SIG-M5 treated with dmso at 0.1 percent for 504 hours (cell line): Measurements from ENCODE around the gene CDKAL1.
"Not testable (repeated sequence)": the region's sequence is repeated elsewhere in the genome, so short reads cannot be mapped to it uniquely, and the experiment has no call there.

ENCODE experiments used
- DNase-seq: peaks from one replicate; lab custom pipeline; 2025; ENCODE audit not compliant: unreplicated experiment; lab: John Stamatoyannopoulos, UW

Gene CDKAL1

DNA sequence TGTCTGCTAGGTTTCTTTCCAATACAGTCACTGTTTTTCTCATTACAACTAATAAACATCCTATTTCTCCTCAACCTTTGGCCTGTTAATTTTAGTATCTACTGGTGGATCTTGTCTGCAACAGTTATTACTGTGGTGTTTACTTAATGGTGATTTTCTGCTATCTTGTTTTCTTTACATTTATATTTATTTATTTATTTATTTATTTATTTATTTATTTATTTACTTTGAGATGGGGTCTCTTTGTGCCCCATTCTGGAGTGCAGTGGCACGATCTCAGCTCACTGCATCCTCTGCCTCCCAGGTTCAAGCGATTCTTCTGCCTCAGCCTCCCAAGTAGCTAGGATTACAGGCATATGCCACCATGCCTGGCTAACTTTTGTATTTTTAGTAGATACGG lies 15.1 kb downstream of the CDKAL1 start:
- DNase-seq, result not testable (repeated sequence)

DNA sequence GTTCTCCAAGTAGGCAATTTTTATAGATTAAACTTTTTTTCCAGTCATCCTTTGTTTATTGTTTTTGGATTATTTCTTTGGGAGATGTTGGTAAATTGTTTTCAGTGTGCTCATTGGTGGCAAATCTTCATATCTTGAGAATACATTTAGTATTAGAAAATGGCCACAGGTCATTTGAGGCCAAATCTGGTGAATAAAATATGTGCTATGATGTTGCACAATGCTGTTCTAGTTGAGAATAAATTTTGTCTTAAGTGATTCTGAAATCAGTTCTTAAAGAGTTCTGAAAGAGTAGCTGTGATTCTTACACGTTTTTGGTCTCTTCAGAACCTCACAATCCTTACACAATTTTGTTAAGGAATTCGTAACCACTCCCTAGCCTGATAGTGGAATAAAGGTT lies 20.1 kb downstream of the CDKAL1 start:
- DNase-seq, result no peak

DNA sequence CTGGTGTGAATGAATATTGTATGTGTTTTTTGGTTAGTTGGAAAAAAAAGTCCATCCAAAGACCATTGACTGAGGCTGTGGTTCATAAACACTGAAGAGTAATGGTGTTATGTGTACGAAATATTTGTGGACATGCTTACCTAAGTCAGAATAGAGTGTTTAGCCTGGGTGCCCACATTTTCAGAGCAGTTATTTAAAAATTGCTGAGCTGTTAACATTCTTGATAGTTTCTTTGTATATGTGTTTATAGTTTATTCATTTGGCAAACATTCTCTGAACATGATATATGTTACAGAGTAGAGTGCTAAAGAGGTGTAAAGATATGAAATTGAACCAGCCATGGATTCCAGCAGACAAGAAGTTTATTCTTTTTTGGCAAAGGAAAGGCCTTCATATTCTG lies 20.6 kb downstream of the CDKAL1 start:
- DNase-seq, result no peak

DNA sequence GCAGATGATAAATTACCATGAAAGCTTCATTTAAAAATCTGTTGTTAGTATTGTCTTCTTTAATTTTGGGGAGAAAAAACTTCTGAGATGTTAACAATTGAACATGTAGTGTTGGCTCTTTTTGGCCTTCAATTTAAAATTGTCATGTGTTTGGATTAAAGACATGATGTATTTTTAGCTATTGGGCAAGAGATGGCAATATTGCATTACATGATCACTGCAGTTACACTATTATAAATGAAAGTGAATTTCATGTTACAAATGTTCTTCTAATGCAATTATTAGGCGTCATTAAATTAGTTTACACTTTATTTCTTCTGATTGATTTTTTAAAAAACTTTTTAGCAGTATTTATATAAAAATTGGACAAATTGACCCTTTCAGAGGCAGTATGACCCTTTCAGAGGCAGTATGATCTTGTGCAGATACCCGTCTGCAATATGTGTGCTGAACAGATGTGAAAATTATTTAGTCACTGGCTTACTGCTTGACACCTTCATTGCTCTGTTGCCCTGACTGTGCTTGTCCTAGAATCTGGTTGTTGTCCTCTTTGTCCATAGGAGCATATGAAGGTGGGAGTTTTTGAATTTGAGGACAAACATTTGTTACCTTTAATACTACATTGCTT lies 25.8 kb downstream of the CDKAL1 start:
- DNase-seq, result no peak

DNA sequence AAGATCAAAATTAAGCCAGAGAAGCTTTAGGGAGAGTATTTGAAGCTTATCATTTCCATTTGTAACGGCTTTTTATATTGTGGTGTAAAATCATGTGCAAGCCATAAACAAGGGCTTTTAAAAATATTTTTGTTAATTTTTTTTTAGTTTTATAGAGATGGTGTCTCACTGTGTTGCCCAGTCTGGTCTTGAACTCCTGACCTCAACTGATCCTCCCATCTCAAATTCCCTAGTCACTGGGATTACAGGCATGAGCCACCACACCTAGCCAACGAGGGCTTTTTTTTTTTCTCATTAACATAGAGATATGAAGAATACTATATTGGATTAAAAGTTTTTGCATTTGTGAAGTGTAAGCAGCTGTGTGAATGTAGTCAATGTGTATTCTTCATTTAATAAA lies 29.1 kb downstream of the CDKAL1 start:
- no peak for DNase-seq

DNA sequence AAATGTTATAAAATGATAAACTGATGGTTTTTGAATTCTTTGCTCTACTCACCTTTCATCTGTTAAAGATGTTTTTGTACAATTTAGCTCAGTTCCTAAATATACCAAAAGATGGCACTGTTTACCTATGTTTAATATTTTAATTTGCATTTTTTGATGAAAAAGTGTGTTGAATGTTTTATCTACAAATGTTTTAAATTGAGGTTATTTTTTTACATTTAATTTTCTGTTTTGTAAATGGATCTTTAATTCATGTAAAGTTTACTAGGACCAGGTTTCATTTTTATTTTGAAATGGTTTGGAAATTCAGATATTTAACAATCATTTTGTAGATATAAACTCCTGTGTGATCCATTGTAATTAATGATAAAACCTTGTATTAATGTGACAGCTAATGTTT lies 30.0 kb downstream of the CDKAL1 start:
- peak; percentile 12 for DNase-seq

DNA sequence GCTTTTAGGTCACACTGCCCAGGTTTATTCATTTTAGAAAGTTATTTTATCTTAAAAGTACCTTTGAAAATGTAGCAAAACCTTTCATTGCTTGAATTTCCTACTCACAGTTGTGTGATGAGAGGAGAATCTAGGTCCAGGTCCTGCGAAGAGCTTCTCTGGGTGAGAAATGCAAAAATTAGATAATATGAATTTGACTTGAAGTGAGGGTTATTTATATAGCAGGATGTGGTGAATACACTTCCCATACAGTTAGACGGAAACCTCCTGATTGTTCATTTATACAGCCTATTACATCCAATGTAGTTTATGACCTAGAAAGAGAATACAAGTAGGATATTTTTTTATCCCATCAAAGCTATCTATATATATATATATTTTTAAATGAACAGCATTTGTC lies 30.5 kb downstream of the CDKAL1 start:
- DNase-seq, result peak; percentile 59

DNA sequence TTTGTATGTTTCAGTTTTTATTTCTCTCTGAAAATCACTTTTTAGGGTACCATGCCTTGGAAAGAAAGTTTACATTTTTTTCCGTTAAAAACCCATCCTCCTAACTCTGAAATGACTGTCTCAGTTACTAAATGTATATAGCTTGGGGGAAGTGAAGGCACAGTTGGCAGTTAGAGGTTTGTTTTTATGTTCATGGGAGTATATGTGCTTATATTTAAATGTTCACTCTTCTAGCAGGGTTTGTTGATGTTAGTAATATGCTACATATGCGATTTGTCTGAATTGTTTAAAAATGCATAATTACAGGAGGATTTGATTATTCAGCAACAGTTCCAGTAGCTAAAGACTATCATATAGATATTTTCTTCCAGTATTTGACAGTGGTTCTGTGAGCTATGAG lies 31.1 kb downstream of the CDKAL1 start:
- peak; percentile 53 for DNase-seq

DNA sequence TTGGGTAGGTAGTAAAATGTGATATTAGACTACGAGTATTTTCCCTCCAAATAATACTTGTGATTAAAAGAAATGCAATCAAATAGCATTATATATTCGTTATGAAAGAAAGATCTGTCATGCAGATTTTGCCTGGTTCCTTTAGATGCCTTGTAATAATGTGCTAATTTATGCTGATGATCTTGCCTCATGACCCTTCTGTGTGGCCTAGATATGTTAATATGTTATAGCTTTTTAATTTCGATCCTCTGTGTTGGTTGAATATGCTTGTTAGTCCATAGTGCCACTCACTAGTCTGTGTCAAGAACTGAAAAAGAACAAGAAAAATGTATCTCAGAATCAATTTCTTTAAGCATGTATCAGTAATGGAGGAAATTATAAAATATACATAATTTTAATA lies 31.9 kb downstream of the CDKAL1 start:
- no peak for DNase-seq

DNA sequence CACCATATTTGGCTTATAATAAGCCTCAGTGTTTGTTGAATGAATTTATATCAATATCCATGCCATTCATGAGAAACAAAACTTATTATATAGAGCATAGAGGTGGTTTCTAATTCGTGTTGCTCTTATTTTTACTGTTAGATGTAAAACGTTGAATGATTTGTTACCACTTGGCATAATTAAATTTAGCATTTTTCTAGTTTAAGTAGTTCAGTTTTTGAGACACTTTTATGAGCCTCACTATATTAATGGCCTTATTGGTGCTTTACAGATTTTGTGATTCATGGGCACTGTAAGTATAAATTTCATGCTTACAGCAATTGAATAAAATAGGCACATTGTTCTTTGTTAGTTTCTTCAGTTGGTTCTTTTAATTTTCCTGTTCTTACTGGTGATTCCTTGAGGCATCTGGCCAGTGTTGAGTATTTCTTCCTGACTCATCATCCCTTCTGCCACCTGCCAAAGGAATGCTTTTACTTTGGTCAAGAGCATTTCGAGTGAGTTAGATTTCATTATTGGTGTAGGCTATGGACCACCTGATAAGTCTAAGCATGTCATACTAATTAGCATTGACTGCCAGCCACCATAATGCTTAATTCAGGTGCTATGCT lies 34.8 kb downstream of the CDKAL1 start:
- no peak for DNase-seq

DNA sequence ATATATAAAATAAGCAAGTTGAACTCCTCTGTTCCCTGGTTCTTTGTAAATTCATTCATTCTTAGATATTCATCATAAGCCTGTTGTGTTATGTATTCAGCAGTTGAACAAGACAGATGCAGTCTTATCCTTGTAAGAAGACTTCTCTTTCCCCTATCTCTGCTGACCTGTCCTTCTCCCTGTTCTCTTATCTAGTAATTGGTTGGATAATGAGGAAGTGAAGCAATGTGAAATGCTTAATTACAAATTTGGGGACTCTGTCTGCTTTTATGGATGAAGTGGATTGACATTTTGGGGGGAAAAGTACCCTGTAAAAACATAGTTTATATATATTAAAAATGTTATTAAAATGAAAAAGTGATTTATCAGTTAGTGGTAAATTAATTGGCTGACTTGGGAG lies 37.0 kb downstream of the CDKAL1 start:
- no peak for DNase-seq

DNA sequence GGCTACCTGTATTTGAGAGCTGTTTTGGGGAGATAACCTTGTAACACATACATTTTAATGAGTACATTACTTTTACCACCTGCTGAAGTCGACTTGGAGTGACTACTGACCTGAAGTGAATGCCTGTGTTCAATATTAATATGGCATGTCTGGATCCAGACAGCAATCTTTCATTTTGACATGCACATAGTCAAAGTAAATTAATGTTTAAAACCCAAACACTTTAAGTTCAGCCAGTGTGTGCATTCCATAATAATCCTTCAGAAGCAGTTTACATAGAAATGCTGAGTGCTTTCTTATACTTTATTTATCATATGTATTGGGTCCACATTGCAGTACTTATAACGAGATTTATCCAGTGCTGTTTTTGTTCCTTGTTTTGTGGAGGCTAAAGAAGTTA lies 38.0 kb downstream of the CDKAL1 start:
- DNase-seq, result no peak

DNA sequence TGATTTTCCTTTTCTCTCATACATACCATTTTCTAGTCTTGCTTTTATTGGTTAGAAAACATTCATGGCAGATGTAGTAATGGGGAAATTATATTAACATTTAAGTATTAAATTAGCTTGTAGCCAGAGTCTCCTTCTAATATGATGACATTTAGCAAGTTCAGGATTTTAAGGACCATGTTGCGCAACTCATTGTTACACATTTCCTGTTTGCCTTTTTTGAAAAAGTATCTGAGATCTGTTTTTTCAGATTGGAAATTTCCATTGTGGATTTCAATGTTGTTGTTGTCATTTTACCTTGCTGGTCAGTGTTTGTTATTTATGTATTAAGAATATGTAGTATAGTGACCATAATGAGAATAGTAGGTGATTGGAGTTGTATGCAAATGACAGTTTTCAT lies 38.7 kb downstream of the CDKAL1 start:
- peak; percentile 35 for DNase-seq

DNA sequence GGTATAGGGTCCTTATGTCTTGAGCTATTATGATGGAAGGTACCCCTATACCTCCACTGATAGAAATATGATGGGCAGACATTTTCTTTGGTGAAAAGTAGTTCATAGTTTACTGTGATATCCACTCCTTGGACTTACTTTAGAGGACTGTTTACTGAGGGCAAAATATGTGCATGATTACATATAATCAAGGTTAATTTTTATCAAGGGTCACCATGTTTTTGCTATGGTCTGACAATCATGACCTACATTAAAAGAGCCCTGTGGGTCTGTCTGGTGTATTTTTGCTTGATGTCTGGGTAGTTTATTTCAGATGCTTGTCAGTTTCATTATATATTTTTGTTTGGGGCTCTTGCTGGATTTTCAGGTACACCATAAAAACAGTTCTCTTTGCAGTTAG lies 40.1 kb downstream of the CDKAL1 start:
- DNase-seq, result no peak

DNA sequence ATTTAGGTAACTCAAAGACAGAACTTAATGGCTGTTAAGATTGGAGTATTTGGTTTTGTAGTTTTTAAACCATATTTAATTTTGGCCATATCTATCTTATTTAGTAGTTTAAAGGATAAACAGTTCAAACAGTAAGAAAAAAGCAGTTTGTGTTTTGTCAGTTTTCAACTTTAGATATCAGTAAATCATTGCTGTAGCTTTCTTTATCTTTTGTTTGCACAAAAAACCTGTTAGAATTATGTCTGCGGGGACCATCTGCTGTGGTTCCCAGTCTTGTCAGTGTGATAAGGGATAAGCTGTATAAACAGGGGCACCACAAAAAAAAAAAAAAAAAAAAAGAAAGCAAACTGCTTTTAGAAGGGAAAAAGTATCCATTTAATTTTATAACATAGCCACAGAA lies 40.9 kb downstream of the CDKAL1 start:
- DNase-seq, result no peak

DNA sequence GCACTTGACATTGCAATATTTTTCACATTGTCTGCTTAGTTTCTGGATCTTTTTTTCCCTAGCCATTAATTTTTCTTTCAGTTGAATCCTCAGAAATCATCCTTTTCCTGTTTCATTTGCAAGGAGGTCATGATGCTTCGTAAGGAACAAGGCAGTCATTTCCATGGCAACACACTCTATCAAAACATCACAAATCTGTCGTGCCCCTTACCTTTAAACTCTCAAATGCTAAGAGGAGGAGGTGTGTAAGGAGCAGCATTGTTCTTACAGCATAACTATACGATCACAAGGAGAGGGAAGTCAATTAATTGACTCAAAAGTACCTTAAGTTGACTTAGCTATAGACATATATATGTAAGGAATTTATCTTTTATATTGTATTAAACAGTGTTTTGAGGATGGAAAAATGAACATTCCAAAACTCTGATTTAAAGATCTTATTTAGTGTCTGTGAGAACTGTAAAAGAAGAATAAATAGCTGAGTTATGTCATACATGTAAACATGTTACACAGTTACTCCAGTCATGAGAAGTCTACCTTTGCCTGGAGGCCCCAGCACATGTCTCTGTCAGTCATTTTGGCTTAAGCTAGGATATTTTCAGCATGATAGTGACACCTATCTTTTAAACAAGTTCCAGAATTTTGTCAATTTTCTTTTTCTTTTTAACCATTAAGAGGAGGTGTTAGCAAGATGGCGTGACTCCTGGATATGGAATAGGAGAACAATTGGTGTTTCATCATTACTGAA lies 41.6 kb downstream of the CDKAL1 start:
- DNase-seq, result no peak

DNA sequence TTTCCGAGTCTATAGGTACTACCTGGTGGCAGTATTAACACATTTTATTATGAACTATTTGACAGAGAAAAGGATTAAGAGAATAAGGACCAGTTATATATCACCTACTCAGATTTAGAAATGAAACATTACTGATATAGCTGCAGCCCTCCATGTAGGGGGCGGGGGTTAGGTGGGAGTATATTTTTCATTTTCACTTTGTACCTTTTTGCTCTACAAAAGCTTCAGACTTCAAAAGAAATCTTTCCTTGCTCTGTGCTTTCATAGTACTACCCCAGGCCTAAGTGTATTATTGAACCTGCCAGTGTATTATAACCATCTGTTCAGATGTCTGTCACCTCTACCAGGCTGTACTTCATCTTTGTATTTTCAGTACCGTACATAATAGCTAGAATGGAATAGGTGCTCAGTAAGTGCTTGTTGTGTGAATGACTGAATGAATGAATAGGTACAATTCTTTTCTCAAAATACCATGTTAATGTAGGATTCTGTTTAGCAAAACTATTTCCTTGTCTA lies 43.0 kb downstream of the CDKAL1 start:
- no peak for DNase-seq

DNA sequence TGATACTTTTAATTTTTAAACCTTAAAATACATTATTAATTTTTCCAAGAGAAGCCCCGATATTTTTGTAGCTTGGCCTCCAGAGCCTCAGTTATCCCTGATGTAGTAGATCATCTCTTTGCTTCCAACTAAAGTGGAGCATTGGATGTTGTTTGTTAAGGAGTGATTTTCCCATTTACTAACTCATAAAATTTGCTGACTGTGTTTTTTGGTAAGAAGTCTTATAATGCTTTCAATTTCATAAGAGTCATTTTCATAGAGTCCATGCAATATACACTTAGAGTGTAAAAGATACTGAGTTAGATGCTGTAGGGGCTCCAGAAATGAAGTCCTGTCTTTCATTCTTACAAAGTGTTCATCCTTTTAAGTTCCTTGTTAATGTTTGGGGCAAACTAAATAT lies 46.8 kb downstream of the CDKAL1 start:
- no peak for DNase-seq

DNA sequence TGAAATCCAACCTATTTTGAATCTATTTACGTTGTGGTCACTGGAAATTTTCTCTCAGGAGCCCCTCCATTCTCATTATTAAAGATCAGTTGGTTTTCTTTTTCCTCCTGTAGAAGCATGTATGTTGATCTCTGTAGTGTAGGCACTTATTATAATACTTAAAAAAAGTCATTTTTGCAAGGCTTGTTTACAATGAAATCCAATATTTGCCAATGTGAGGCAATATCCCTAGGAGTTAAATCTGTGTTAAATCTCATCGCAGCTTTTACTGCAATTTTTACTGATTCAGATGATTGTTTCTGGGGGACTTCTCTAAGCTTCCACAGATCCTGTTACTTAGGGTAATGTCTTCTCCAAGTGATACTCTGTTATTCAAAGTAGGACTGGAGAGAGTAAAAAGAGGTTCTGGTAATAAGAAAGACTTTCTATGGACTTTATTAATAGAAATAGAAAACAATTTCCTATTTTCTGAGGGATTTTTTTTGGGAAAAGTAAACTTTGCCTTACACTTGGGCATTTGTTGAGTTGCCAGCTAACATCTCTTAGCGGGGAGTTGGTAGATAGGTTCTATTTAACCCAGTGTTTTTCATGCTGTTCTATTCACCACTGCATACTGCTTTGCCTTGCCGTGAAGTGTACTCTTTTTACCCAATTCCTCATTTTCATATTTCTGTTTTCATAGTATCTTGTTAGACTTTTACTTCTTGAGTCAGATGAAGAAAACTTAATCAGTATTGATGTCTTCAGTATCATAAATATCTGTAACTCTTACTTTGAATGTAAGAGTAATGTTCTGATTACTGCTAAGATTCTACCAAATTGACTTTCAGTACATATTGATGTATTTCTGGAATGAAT lies 48.6 kb downstream of the CDKAL1 start:
- no peak for DNase-seq

DNA sequence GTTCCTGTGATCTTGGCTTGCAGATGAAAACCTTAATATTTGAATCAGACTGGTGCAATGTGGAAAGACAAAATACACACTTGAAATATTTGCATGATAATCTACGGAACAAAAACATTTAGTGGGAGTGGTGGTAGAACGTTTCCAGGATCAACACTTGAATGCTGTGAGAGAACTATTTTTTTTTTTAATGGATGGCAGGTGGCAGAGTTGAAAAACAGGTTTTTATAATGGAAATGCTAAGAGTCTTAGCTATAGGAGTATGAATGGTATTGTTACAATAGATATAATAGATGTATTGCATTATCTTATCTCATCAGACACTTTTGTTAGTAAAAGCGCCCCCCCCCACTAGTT lies 49.2 kb downstream of the CDKAL1 start:
- no peak for DNase-seq

DNA sequence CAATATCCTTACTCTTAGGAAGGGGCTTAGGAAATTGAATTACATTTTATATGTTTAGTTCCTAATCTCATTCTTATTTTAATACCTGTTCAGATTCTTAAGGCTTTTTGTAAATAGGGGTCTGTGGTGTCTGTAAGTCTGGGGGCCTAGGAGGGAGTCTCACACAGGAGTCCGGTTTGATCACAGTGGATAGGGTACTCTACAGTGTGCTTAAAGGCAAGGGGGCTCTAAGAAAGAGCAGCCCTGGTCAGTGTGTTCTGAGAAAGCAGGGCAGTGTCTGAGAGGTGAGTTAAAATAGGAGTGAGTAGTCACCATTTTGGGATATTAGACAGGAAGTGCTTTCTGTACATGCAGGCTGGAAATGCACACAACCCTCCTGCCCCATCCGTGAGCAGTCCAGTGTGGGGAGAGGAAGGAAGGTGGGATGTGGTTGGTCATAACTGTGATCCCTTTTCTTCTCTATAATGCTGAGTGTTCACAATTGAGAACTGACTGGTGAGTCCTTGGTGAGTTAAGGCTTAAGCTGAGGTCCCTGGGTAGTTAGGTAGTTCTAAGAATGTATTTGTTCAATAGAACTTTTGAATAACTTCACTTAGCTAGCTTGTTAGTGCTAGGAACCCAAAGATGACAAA lies 50.0 kb downstream of the CDKAL1 start:
- no peak for DNase-seq
